NCI-H748 (cell line): ENCODE measurements around the gene CDH23.
A peak's percentile ranks its signal among the peaks of the same experiment; 100 is the strongest.

Experiments
- DNase-seq: peaks from one replicate; lab custom pipeline; 2025; ENCODE audit not compliant: unreplicated experiment; lab: John Stamatoyannopoulos, UW

The CDH23 gene

DNA sequence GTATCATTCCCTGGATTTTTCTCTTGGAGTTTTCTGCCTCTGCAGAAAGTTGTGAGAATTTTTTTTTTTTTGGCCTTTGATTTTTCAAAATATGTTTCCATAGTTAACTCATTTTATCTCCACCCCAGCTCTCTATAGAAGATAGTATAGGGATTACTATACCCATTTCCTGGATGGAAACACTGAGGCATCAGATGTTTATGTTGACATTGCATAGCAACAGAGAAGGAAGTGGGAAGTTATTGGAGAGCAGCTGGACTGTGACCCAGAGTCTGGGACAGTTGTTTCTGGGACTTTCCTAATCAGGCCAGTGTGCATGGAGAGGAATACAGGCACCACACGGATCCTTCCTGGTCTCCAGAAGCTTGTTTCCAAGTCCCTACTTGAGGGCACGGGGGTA lies 158.0 kb downstream of the CDH23 start:
- no peak for DNase-seq

- no peak for DNase-seq
Observed at GRCh38 chr10:71555087-71555723, 158.5 kb downstream of the CDH23 start.

- no peak for DNase-seq
Observed at GRCh38 chr10:71555724-71556119, 159.0 kb downstream of the CDH23 start.

GRCh38 chr10:71558991-71559390 lies 162.3 kb downstream of the CDH23 start:
- DNase-seq: no peak

GRCh38 chr10:71561003-71561574 lies 164.4 kb downstream of the CDH23 start:
- no peak for DNase-seq

DNA sequence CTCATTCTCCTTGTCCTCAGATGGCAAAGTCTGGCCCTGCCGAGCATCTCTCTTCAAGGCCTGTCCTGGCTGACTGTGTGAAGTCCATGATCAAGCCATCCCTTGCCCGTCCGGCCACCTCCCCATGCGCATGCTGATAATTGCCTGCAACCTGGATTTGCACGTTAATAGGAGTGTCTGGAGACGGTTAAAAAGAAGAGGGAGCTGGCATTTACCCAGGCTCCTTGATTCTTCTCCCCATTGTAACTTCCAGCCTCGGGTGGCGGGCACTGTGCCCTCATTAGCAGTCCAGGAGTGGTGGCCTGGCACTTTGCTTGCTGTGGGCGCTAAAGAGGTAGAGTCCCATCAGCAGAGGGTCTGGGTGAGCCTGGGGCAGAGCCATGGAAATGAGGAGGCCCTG lies 165.5 kb downstream of the CDH23 start:
- DNase-seq: no peak

DNA sequence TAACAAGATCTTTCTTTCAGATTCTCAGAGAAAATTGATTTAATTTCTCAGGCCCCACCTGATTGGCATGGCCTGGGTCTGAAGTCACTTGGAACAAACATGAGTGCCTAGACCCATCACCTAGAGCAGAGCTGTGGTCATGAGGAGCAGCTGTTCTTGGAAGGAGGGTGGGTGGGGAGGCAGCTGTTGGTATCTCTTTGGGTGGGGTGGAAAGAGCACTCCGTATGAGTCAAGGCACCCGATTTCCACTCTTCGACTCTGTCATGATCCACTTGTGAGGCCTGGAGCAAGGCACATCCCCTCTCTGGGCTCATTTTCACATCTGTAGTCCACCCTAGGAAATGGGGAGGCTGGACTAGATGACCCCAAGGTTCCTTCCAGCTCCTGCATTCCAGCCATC lies 166.2 kb downstream of the CDH23 start:
- DNase-seq: no peak

- DNase-seq: no peak
Observed at GRCh38 chr10:71564194-71564820, 167.6 kb downstream of the CDH23 start.

DNA sequence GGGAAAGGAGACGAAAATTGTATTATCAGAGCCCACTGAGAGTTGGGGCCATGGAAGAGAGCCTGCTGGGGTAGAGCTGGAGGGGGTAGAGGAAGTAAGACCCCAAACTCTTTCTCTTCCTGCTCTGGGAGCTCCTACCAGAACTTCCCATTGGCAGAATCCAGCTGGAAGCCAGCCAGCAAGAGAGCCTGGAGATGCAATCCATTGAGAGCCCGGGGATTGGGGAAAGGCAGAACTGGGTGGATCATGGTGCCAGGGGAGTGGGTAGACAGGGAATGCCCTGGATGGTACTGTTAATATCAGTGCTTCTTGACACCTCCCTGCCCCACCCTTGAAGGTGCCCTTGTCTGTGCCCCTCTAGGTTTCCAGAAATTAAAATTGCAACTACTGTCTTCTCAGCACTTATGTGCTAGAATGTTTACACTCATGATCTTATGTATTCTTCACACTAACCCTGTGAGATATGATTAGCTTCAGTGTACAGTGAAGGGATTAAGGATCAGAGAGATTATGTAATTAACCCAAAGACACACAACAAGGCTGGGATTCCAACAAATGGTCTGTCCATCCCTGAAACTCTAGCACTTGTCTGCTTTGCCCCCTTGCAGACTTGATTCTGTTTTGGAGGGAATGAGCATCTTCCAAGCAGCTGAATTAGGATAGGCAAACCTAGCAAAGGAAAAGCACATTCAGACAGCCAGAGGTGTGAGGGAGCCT lies 168.7 kb downstream of the CDH23 start:
- no peak for DNase-seq

GRCh38 chr10:71567006-71567405 lies 170.3 kb downstream of the CDH23 start:
- DNase-seq: no peak

DNA sequence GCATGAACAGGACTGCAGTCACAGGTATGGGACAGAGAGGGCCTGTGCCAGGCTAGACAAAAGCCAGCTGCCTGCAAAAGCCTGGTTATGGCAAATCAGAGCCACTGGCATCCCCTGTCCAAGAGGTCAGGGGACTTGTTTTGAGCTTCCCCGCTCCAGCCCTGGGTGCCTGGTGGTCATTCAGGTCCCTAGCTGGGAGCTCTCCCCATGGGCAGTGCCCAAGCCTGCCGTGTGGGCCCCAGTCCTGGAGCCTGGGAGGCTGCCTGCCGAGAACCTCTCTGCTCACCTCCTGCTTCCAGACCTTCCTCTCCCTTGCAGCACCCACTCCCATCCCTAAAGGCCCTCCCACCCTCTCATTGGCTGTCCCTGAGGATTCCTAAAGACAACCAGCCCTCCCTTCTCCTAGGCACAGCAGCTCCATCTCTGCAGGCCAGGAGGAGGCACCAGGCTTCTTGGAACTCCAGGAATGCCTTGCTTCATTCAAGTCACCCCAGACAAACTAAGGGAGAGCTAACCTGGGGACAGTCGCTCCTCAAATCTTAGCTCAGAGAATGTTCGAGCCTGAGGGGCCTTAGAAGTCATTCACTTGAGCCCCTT lies 172.3 kb downstream of the CDH23 start:
- DNase-seq: no peak

GRCh38 chr10:71569775-71570588 lies 173.3 kb downstream of the CDH23 start:
- DNase-seq: peak; percentile 37

- no peak for DNase-seq
Observed at GRCh38 chr10:71571460-71572175, 174.9 kb downstream of the CDH23 start.

DNA sequence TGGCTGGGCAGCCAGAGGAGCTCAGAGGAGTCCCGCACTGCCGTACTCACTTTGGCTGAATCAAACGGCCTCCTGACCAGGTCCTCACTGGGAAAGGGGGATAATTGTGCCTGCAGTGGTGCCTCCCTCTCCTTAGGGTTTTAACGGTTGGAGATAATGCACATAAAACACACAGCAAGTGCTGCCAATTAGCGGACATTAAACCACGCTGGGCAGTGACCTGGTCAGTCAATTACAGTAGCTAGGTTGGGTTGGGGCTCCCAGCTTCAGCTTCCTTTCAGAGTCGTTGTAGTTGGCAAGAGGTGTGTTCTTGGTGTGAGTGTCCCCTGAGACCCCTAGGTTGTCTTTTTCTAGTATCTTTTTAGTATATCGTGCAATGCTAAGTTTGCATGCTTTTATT lies 176.2 kb downstream of the CDH23 start:
- DNase-seq: peak; percentile 2

GRCh38 chr10:71573562-71574518 lies 177.1 kb downstream of the CDH23 start:
- no peak for DNase-seq

DNA sequence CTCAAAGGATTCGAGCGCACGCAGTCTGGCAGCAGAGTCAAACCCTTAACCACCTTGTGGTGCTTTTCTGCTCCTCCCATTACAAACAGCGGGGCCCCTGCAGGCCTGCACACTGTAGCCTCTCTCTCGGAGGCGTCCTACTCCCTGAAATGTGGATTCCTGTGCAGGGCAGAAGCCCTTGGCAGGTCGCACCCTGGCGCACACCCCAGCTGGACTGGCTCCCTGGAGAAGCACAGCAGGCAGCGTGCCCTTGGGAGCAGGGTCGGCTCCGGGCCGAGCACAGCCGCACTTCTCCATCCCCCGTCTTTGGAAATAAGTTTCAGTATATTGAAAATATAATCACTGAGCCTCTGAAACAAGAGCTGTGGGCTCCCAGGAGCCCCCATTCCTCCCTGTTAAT lies 178.7 kb downstream of the CDH23 start:
- DNase-seq: no peak

DNA sequence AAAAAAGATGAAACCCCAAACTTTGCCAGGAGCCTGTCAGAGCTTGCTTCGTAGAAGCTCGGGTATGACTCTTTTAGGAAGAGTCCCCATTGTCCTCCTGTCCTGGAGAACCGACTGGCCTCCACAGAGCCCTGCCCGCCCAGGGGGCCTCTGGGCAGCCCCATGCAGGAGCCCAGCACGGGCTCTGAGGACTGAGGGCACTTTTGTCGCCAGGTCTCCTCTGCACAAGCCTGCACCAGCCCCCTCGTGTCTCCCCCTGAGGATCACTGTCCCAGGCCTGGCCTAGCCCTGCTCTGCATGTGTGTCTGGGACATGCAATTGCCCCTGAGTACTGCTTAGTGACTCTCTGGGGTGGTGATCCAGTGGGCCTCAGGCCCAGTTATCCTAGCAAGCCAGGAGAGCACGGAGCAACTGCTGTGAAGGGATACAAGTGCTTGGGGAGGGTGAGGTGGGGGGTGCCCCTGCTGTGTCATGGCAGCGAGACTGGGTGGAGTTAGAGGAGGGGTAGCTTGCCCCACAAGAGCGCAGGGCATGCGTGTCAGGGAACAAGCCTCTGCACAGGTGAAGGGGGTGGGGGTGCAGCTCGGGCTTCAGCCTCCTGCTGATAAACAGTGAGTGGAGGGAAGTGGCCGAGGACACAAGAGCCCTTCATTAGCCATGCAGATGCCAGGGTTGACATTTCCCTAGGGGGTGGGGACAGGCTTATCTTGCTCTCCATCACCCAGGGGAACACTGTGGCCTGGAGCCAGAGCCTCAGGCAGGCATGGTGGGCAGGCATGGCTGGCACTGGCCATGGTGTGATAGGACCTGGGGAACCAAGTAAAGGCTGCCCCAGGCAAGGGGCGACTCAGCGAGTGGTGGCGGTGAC lies 179.4 kb downstream of the CDH23 start:
- DNase-seq: no peak

- DNase-seq: no peak
Observed at GRCh38 chr10:71576842-71577241, 180.1 kb downstream of the CDH23 start.
